Right lobe of liver (tissue), 4 donors: Measurements from ENCODE around the gene CCDC88C.

Source experiments
- POLR2A ChIP-seq: fragments of 450-650 bp; IDR thresholded peaks from one replicate; pipeline ENCODE4 v1.6.1; 2017; ENCODE audit warnings: antibody characterized with exemption, mild to moderate bottlenecking
- TF ChIP-seq, protein P1 (sequence below), 4 donors: fragments of 200-600 bp in 3 of 4; fragments of 450-650 bp in 1 of 4; IDR thresholded peaks; one replicate each; pipeline versions ENCODE4 v1.5.1 to v1.8.0; 2016 to 2022; ENCODE audit warnings: antibody characterized with exemption in 4 of 4, mild to moderate bottlenecking in 2 of 4
- donor health status: DM: no; HTN: no; CAD: no.
- donor health status: DM: no; HTN: no; CAD: no.
- donor health status: DM: no; HTN: yes; CAD: no.

DNA sequence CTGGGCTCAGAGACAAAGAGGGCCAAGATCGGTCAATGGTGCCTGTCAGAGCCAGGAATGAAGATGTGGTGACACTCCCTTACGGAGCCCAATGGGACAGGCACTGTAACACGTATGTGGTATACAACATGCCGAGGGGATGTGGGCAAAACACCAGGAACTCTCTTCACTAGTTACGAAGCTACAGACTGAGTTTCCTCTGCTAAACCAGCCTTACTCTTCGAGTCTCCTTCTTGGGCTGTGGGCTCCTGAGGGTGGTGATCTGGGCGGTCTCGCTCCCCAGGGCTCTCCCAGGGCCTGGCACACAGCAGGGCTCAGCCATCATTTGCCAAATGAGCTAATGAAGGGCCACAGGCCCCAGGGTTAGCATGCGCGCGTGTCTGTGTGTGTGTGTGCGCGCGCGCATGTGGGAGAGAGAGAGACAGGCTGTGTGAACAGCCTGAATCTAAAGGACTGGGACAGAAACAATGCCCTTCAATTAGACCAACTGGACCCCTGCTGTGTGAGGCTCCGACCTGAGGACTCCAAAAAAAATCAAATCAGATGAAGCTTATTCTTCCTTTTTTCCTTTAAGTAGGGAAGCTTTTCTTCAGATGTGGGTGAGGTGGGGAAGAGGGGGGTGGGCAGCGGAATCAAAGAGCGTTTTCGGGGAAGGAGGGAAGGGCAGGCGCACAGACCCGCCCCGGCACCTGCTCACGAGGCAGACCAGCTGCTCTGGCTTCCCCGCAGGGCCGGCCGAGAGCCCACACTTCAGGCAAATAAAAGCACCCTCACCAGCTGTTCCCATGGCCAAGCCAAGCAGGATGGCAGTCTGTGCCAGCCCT is 42.5 kb downstream of the CCDC88C start:
- TF ChIP-seq, protein P1, sequence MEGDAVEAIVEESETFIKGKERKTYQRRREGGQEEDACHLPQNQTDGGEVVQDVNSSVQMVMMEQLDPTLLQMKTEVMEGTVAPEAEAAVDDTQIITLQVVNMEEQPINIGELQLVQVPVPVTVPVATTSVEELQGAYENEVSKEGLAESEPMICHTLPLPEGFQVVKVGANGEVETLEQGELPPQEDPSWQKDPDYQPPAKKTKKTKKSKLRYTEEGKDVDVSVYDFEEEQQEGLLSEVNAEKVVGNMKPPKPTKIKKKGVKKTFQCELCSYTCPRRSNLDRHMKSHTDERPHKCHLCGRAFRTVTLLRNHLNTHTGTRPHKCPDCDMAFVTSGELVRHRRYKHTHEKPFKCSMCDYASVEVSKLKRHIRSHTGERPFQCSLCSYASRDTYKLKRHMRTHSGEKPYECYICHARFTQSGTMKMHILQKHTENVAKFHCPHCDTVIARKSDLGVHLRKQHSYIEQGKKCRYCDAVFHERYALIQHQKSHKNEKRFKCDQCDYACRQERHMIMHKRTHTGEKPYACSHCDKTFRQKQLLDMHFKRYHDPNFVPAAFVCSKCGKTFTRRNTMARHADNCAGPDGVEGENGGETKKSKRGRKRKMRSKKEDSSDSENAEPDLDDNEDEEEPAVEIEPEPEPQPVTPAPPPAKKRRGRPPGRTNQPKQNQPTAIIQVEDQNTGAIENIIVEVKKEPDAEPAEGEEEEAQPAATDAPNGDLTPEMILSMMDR (IDR thresholded peaks at IDR 0.05) = no peak
- no peak for TF ChIP-seq POLR2A
